GM10248 (cell line): ENCODE results near the gene EPG5.

Source experiments
- CTCF ChIA-PET: fragments of 300-600 bp; sonication (Branson Sonifier 250); formaldehyde crosslinking; extraction: SDS; loops from one replicate; lab custom pipeline; 2021; ENCODE audit warnings: antibody characterized with exemption; lab: Yijun Ruan, JAX
- POLR2A ChIA-PET: fragments of 350-650 bp; sonication (Branson Sonifier 250); formaldehyde crosslinking; extraction: SDS; loops from one replicate; lab custom pipeline; 2020; ENCODE audit warnings: antibody characterized with exemption; lab: Yijun Ruan, JAX
- DNase-seq: peaks from one replicate; pipeline ENCODE4 v3.0.0; 2012; ENCODE audit errors: extremely low spot score
- CTCF ChIP-seq: IDR thresholded peaks from 2 replicates; pipeline ENCODE4 v1.5.1; 2012; ENCODE audit warnings: mild to moderate bottlenecking, low read depth; ENCODE audit errors: extremely low read depth, missing control alignments, control extremely low read depth

EPG5 gene

GRCh38 chr18:46008531-46008930 is 41.4 kb upstream of the EPG5 start:
- no peak for TF ChIP-seq CTCF
- DNase-seq = no peak
- ChIA-PET CTCF (interaction anchor here (1.2 kb wide), 1 partner anchor 9 kb away, joined by 3 read pairs; no protein-coding TSS in a partner anchor), POLR2A (no interaction called here)

GRCh38 chr18:46007165-46007564 is 40.0 kb upstream of the EPG5 start:
- no peak for TF ChIP-seq CTCF
- ChIA-PET POLR2A (no interaction called here), CTCF (interaction anchor here (1.0 to 1.2 kb wide), 2 partner anchors 17 to 20 kb away, joined by 3 read pairs; no protein-coding TSS in a partner anchor)
- no peak for DNase-seq

- ChIA-PET POLR2A (no interaction called here), CTCF (interaction anchor here (1.2 kb wide), 1 partner anchor 71 kb away, joined by 3 read pairs; no protein-coding TSS in a partner anchor)
- no peak for DNase-seq
- no peak for TF ChIP-seq CTCF
Measured at GRCh38 chr18:46002934-46003333, 35.8 kb upstream of the EPG5 start.

GRCh38 chr18:46001892-46002291 is 34.8 kb upstream of the EPG5 start:
- POLR2A ChIA-PET = no interaction called here
- TF ChIP-seq CTCF = no peak
- CTCF ChIA-PET = interaction anchor here (1.2 kb wide), 1 partner anchor 72 kb away, joined by 3 read pairs; no protein-coding TSS in a partner anchor
- DNase-seq = no peak

GRCh38 chr18:46001074-46001473 is 33.9 kb upstream of the EPG5 start:
- POLR2A ChIA-PET = no interaction called here
- no peak for TF ChIP-seq CTCF
- DNase-seq = no peak
- CTCF ChIA-PET = interaction anchor here (1.8 kb wide), 1 partner anchor 14 kb away, joined by 8 read pairs; no protein-coding TSS in a partner anchor

GRCh38 chr18:45999536-45999935 is 32.4 kb upstream of the EPG5 start:
- DNase-seq = no peak
- no peak for TF ChIP-seq CTCF
- CTCF ChIA-PET = interaction anchor here (1.1 to 1.8 kb wide), 3 partner anchors 10 to 16 kb away, joined by 3 to 8 read pairs (median 6); no protein-coding TSS in a partner anchor
- POLR2A ChIA-PET = no interaction called here
